Bladder microvascular endothelial cell (primary cell): Measurements from ENCODE around the gene NKX2-2. TPM values are rescaled to one million over a fixed set of nuclear protein-coding genes. Genes with fewer than 3 reads are reported as not detected.

ENCODE experiments used
- total RNA-seq: library from RNA; depleted of rRNA; stranded (reverse); fragments of >200 nt; gene quantifications from 2 replicates; pipeline ENCODE4 v1.2.3, GENCODE V29; 2014

Gene NKX2-2
- total RNA-seq, result not detected in 2 replicates

DNA sequence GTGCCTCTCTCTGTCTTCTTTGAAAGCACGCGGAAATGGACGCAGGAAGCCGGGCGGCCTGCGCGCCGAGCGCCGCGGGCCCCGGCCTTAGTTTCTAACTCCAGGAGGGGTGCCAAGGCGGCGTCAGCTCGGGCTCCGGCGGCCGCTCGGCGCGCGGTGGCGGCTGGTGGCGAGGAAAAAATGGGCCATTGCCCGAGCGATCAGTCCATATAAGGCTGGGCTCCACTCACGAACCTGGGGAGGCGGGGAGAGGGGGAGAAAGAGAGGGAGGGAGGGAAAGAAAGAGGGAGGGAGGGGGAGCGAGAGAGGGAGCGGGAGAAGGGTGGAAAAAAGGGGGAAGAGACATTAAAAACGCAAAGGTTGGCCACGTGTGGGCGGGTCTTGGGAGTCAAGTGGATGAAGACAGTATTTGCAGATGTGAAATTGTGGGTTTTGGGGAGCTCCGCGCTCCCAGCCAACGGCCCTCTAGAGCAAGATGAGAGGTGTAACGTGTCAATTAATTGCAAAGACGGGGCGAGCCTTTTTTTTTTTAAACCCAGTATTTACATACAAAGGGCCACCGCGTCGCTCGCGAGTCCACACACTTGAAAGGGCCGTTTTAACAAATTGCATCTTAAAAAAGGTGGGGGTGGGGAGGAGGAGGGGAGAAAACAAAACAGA lies at the start of gene NKX2-2:
NKX2-2 (minus strand) TSS at position 184 of the 660 bp plus-strand sequence. CDS start 395 bp downstream, outside the sequence.

Other genes starting within 250 kb of the NKX2-2 start
- 59.6 and 83.4 TPM in 2 replicates for gene XRN2, start 210.7 kb downstream of the NKX2-2 start, total RNA-seq
- gene NKX2-4, start 116.5 kb downstream of the NKX2-2 start, total RNA-seq, result not detected in 2 replicates
- gene PAX1, start 191.6 kb upstream of the NKX2-2 start, total RNA-seq, result not detected in 2 replicates